GM15510 (cell line): Measurements from ENCODE around the gene VIL1.
A peak's percentile ranks its signal among the peaks of the same experiment; 100 is the strongest.

ENCODE experiments used
- POLR2A ChIP-seq: IDR thresholded peaks from 3 replicates; pipeline ENCODE4 v1.6.1; 2011; ENCODE audit warnings: borderline replicate concordance; ENCODE audit not compliant: insufficient read length; ENCODE audit errors: extremely low read depth

Gene VIL1

GRCh38 chr2:218400167-218400929 is 18.6 kb upstream of the VIL1 start:
- TF ChIP-seq POLR2A: no peak

- TF ChIP-seq POLR2A: no peak
These were observed 17.7 kb upstream of the VIL1 start for GRCh38 chr2:218400930-218401881.

- no peak for TF ChIP-seq POLR2A
These were observed 17.0 kb upstream of the VIL1 start for GRCh38 chr2:218401890-218402289.

GRCh38 chr2:218402491-218402901 is 16.4 kb upstream of the VIL1 start:
- TF ChIP-seq POLR2A: no peak

GRCh38 chr2:218402911-218403411 is 16.0 kb upstream of the VIL1 start:
- TF ChIP-seq POLR2A: no peak

GRCh38 chr2:218403810-218404209 is 15.1 kb upstream of the VIL1 start:
- TF ChIP-seq POLR2A: no peak

GRCh38 chr2:218404351-218405085 is 14.4 kb upstream of the VIL1 start:
- no peak for TF ChIP-seq POLR2A

- no peak for TF ChIP-seq POLR2A
These were observed 13.7 kb upstream of the VIL1 start for GRCh38 chr2:218405086-218405745.

- TF ChIP-seq POLR2A: no peak
These were observed 13.1 kb upstream of the VIL1 start for GRCh38 chr2:218405746-218406208.

GRCh38 chr2:218406209-218406948 is 12.5 kb upstream of the VIL1 start:
- peak; percentile 50 for TF ChIP-seq POLR2A

GRCh38 chr2:218406949-218407618 is 11.8 kb upstream of the VIL1 start:
- no peak for TF ChIP-seq POLR2A

- no peak for TF ChIP-seq POLR2A
These were observed 11.2 kb upstream of the VIL1 start for GRCh38 chr2:218407717-218408116.

GRCh38 chr2:218418321-218418716 is 604 bp upstream of the VIL1 start:
- no peak for TF ChIP-seq POLR2A
